NCI-H187 (cell line): ENCODE measurements around the gene KCNB1.

Experiments
- DNase-seq, 2 experiments: peaks; one replicate each; lab custom pipeline; 2025; lab: John Stamatoyannopoulos, UW

The KCNB1 gene

DNA sequence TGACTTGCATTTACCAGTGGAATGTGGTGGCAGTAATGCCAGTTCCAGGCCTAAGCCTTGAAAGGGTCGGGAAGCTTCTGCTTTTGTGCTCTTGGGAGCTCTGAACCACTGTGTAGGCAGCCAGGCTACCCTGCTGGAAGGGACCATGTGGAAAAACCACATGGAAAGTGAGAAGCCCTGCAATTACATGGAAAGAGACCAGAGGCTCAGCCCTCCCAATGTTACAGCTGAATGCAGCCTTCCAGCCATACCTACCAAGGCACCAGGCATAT is 14.9 kb upstream of the KCNB1 start:
- DNase-seq: no peak

- no peak for DNase-seq
These were observed 14.3 kb upstream of the KCNB1 start for GRCh38 chr20:49496553-49497397.

- no peak for DNase-seq
These were observed 13.6 kb upstream of the KCNB1 start for GRCh38 chr20:49496043-49496442.

GRCh38 chr20:49490689-49491088 is 8.2 kb upstream of the KCNB1 start:
- DNase-seq: no peak

- DNase-seq: no peak
These were observed 7.2 kb upstream of the KCNB1 start for GRCh38 chr20:49489688-49490087.

DNA sequence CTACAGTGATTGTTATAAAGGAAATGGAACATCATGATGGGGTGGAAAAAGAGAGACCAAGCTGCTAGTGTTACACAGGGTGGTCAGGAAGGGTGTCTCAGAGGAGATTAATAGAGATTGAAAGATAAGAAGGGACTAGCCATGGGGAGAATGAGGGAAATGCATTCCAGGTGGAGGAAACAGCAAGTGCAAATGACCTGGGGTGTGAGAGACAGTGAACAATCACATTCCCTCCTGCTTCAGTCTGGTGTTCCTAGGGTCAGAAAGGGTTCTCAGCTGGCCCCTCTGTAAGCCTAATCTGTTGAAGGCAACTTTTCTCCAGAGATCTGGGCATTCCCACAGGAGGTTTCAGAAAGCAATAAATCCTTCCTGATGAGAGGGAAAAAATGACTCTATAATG is 3.6 kb upstream of the KCNB1 start:
- no peak for DNase-seq

- DNase-seq: no peak
These were observed 3.1 kb upstream of the KCNB1 start for GRCh38 chr20:49485563-49485962.

DNA sequence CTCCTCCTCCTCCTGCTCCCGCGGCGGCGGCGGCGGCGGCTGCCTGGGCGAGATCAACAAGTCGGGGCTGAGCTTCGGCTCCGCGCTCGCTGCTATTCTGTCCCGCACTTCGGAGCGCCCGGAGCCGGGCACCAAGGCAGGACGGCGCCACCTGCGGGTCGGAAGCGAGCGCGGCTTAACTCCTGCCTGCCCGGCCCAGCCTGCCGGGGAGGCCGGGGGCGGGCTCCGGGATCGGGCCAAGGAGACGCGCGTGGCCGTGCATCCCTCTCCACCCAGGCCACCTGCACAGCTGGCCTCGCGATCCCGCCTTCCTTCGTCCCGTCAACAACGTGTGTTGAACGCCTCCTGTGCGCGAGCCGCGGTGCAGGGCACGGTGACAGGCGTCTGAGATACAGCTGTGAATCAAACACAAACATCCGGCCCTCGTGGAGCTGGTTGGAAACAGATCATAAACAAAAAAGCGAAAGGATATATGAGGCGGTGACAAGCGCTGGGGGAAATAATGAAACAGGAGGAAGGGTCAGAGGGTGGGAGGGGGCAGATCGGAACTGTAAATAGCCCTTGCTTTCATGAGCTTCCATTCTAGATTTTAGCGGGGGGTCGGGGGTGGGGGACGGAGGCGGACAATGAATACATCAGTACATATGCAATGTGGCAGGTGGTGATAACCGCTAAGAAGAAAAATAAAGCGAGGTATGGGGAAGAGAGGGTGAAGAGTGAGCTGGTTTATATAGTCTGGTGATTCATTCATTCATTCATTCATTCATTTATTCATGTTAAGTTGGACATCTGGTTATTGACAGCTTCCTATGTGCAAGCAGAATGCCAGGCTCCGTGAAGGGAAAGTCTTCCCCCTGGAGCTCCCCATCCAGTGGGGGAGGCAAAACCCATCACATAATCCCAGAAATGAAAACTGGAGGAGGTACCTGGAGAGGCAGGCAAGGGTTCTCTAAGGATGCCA is 2.0 kb upstream of the KCNB1 start:
- DNase-seq: peak; percentile 14 to 71

- no peak for DNase-seq
These were observed 1.2 kb upstream of the KCNB1 start for GRCh38 chr20:49483696-49484123.

GRCh38 chr20:49483018-49483695 is 689 bp upstream of the KCNB1 start:
- DNase-seq: no peak

DNA sequence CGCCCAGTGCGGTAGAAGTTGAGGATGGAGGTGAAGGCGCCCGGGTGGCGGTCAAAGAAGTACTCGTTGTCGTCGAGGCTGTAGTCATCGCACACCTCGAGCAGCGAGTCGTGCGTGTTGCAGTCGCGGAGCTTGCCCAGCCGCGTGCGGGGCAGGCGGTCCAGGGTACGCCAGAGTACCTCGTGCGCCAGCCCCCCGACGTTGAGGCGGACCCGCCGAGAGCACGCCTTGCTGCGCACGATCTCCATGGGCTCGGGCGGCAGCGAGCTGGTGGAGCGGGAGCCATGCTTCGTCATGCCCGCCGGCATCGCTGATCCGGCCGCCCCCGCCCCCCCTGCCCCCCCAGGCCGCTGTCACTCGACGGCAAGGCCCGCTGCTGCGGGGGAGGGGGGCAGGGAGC is 295 bp downstream of the KCNB1 start:
- DNase-seq: no peak

- DNase-seq: no peak
These were observed 1.4 kb downstream of the KCNB1 start for GRCh38 chr20:49481116-49481515.

DNA sequence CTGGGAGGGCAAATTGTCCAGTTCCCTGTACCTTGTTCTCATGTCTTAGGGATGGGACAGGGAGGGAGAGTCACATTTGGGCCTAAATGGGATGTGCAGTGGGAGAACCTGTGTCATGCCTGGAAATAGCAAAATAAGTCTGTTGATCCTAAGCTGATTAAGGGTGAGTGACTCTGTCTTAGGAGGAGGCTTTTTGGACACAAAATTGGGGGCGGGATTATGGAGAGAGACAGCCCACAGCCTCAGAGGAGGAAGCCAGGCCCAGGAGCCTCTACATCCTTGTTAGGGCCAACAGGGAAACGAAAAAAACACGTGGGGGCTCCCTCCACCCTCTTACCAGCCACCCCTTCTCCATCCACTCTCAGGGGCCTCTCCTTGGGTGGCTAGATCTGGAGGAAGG is 2.2 kb downstream of the KCNB1 start:
- no peak for DNase-seq

- no peak for DNase-seq
These were observed 2.7 kb downstream of the KCNB1 start for GRCh38 chr20:49479785-49480184.

DNA sequence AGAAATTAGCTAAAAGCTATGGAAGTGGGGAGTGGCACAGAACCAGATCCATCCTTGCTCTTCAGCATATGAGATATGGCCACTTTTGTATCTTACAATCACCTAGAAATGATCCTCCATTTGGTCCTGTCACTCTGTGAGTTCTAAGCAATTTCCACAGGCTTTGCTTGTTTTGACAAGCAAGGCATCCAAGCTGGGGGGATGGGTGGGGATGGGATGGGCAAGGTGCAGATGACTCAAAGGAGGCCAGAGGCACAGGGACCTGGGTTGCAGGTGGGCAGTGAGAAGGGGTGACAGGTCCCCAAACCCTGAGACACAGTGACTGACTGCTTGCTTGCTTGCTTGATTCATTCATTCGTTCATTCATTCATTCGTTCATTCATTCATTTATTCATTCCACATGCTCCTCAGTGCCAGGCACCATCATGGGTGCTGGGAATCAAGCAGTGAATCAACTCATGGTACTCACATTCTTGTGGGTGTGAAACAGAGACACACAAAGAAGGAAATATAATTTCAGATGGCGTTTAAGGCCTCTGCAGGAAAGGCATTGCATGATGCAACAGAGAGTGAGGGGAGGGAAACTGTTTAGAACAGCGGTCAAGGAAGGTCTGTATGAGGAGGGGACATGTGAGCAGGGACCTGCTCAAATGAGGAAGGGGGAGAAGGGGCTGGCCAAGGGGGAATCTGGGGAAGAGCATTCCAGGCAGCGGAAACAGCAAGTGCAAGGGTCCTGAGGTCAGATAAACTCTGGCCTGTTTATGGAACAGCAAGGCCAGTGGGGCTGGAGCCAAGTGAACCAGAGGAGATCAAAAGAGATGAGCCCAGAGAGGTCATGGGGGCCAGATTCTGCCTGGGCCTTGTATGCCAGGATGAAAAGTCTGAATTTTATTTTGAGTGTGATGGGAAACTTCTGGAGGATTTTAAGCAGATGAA is 3.4 kb downstream of the KCNB1 start:
- no peak for DNase-seq

GRCh38 chr20:49478266-49478665 is 4.2 kb downstream of the KCNB1 start:
- no peak for DNase-seq

GRCh38 chr20:49477200-49477599 is 5.3 kb downstream of the KCNB1 start:
- DNase-seq: no peak

- DNase-seq: no peak
These were observed 6.5 kb downstream of the KCNB1 start for GRCh38 chr20:49476016-49476355.

GRCh38 chr20:49475292-49476015 is 7.0 kb downstream of the KCNB1 start:
- no peak for DNase-seq

DNA sequence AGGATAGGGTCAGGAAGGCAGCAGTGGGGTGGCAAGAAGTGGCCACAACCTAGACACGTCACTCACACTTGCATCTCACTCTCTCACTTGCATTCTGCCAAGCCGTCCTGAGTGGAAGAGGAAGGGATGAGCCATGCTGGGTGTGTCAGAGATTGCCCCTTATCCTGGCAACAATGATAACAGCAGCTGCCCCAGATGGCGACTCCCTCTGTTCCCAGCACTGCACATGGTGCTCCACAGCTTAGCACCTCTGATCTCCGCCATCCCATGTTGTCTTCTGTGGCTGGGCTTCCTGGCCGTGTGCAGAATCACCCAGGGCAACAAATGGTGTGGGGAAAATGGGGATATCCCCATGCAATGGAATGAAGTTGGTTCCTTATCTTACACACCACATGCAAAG is 11.1 kb downstream of the KCNB1 start:
- no peak for DNase-seq

DNA sequence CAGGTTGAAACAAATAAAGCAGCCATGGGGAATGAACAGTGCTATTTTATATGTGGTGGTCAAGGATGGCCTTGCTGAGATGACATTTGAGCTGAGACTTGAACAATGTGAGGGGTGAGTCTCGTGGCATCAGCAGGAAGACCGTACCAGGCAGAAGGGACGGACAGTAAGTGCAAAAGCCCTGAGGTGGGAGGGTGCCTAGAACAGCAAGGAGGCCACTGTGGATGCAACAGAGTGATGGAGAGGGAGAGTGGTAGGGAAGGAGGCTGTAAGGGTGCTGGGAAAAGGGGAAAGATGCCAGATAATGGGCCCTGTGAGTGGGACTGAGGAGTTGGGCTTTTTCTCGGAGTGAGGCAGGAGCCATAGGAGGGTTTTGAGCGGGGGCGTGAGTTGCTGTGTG is 11.5 kb downstream of the KCNB1 start:
- DNase-seq: no peak
